CD4-positive, alpha-beta T cell treated with Interferon alpha-2 for 1 hour (primary cell): ENCODE data around the gene CEP170B.
"Not testable (repeated sequence)": the region's sequence is repeated elsewhere in the genome, so short reads cannot be mapped to it uniquely, and the experiment has no call there.

Experiments used
- DNase-seq, 2 donors: peaks; one replicate each; pipeline ENCODE4 v3.0.0-alpha.2; 2020 to 2022

CEP170B gene

GRCh38 chr14:104879983-104880565, 15.0 kb downstream of the CEP170B start:
- no peak for DNase-seq

- no peak for DNase-seq
These were observed 15.6 kb downstream of the CEP170B start for GRCh38 chr14:104880584-104881210.

DNA sequence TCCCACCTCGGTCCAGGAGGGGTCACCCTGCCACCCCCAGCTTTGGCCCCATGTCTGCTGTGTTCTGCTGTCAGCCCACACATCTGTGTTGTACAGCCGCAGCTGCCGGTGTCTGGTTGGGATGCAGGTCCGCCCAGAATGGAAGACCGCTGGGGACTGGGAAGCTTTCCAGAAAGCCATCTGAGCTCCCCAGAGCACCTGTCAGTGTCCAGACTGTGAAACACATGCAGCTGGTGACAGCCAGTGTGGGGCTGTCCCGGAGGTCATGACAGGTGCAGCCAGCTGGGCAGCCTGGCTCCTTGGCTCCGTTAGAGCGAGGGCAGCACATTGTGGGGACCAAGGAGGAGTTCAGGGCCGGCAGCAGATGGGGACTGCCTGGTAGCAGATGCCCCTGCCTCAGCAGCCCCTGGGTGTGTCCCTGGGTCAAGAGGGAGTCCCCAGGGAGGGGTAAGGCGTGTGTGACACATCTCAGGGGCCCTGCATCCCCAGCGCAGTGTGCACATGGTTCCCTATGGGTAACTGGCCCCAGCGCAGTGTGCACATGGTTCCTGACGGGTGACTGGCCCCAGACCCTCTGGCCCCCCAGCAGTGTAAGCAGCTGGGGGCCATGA, 16.4 kb downstream of the CEP170B start:
- DNase-seq: no peak

DNA sequence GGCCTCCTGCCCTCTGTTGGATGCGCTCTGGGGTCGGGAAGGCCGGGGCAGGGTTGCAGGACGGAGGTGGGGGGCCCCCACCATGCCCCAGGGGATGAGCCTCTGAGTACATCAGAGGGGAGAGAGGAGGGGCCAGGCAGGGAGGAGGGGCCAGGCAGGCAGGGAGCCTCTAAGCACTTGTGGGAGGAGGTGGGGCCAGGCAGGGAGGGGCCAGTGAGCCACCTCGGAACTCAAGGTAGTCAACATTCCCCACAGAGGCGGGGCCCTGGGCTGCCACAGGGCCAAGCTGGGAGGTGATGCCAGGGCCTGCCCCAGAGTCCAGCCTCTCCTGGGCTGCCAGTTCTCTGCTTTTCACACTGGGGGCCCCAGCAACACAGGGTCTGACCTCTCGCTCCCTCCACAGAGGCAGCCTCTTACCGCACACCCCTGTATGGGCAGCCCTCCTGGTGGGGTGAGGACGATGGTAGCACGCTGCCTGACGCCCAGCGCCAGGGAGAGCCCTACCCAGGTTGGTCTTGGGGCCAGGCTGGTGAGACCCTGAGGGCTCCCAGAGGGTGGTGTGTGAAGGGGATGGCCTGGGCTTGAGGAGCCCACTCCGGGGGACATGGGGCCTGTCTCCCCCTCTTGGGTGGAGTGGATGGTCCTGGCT, 17.4 kb downstream of the CEP170B start:
- DNase-seq: no peak

GRCh38 chr14:104882991-104883660, 18.1 kb downstream of the CEP170B start:
- DNase-seq: no peak

DNA sequence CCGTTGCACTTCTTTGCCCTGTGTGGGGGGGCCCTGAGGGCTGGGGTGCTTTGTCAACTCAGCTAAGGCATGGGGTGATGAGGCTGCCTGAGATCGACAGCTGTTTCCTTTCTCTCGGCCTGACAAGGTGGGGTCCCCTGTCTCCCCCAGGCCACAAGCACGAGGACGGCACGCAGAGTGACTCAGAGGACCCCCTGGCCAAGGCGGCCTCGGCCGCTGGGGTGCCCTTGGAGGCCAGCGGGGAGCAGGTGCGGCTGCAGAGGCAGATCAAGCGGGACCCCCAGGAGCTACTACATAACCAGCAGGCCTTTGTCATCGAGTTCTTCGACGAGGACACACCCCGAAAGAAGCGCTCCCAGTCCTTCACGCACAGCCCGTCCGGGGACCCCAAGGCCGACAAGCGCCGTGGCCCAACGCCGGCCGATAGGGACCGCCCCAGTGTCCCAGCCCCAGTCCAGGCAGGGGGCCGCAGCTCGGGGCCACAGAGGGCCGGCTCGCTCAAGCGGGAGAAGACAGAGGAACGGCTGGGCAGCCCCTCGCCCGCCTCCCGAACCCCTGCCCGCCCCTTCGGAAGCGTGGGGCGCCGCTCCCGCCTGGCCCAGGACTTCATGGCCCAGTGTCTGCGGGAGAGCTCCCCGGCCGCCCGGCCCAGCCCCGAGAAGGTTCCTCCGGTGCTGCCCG, 18.8 kb downstream of the CEP170B start:
- DNase-seq: no peak

DNA sequence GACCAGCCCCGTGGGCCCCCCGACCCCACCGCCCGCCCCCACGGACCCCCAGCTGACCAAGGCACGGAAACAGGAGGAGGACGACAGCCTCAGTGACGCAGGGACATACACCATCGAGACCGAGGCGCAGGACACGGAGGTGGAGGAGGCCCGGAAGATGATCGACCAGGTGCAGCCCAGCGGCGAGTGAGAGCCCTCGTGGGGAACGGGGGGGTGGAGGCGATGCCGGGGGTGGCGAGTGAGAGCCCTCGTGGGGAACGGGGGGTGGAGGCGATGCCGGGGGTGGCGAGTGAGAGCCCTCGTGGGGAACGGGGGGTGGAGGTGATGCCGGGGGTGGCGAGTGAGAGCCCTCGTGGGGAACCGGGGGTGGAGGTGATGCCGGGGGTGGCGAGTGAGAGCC, 19.3 kb downstream of the CEP170B start:
- DNase-seq: not testable (repeated sequence)

GRCh38 chr14:104885031-104885972, 20.2 kb downstream of the CEP170B start:
- DNase-seq: no peak

DNA sequence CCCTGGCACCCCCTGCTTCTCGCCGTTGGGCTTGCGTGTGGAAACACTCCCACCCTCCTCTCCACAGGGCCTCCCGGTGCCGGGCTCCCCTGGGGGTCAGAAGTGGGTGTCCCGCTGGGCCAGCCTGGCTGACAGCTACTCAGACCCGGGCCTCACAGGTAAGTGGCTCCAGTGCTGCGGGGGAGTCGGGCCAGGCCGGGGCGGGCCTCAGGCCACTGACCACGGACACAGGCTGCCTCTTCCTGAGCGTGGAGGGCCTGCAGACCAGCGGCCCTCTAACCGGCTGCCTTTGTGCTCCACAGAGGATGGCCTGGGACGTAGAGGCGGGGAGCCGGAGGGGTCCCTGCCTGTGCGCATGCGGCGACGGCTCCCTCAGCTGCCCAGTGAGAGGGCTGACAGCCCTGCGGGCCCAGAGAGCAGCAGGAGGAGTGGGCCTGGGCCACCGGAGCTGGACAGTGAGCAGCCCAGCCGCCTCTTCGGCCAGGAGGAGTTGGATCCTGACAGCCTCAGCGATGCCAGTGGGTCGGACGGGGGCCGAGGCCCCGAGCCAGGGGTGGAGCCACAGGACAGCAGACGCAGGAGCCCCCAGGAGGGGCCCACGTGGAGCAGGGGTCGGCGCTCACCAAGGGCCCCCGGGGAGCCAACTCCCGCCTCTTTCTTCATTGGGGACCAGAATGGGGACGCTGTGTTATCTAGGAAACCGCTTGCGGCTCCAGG, 21.1 kb downstream of the CEP170B start:
- DNase-seq: no peak

DNA sequence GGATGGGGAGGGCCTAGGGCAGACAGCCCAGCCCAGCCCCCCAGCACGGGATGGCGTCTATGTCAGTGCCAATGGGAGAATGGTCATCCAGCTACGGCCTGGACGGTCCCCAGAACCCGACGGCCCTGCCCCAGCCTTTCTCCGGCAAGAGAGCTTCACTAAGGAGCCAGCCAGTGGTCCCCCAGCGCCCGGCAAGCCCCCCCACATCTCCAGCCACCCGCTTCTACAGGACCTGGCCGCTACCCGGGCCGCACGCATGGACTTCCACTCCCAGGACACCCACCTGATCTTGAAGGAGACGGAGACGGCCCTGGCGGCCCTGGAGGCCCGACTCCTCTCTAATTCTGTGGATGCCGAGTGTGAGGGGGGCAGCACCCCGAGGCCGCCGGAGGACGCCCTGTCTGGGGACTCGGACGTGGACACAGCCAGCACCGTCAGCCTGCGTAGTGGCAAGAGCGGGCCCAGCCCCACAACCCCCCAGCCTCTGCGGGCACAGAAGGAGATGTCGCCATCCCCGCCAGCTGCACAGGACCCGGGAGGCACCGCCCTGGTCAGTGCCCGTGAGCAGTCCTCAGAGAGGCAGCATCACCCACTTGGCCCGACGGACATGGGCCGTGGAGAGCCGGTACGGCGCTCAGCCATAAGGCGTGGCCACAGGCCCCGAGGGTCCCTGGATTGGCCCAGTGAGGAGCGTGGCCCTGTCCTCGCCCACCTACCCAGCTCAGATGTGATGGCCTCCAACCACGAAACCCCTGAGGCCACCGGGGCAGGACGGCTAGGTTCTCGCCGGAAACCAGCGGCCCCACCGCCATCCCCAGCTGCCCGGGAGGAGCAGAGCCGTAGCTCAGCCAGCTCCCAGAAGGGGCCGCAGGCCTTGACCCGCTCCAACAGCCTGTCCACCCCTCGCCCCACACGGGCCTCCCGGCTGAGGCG, 21.9 kb downstream of the CEP170B start:
- DNase-seq: no peak

DNA sequence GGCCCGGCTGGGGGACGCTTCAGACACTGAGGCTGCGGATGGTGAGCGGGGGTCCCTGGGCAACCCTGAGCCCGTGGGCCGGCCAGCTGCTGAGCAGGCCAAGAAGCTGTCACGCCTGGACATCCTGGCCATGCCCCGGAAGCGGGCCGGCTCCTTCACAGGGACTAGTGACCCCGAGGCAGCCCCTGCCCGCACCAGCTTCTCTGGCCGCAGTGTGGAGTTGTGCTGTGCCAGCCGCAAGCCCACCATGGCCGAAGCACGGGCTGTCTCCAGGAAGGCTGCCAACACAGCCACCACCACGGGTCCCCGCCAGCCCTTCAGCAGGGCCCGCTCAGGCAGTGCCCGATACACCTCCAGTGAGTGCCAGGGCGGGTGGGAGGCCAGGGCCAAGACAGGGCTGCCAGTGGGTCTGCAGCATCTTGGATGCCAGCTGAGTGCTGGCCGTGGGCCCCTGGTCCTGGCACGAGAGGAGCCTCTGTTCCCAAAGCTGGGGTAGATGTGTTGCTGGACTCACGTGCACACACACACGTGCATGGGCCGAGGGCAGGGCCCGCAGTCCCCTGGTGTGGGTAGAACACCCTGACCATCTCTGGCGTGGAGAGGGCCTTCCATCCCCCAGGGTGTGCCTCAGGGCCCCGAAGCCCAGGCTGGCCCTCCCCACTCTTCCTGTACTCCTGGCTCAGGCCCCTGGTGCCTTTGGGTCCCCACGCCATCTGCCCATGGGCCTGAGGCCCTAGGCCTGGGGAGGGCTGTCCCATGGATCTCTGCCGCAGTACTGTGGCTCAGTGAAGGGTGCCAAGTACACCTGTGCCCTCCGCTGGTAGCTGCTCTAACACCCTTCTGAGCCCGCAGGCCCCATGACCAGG, 22.8 kb downstream of the CEP170B start:
- DNase-seq: no peak

DNA sequence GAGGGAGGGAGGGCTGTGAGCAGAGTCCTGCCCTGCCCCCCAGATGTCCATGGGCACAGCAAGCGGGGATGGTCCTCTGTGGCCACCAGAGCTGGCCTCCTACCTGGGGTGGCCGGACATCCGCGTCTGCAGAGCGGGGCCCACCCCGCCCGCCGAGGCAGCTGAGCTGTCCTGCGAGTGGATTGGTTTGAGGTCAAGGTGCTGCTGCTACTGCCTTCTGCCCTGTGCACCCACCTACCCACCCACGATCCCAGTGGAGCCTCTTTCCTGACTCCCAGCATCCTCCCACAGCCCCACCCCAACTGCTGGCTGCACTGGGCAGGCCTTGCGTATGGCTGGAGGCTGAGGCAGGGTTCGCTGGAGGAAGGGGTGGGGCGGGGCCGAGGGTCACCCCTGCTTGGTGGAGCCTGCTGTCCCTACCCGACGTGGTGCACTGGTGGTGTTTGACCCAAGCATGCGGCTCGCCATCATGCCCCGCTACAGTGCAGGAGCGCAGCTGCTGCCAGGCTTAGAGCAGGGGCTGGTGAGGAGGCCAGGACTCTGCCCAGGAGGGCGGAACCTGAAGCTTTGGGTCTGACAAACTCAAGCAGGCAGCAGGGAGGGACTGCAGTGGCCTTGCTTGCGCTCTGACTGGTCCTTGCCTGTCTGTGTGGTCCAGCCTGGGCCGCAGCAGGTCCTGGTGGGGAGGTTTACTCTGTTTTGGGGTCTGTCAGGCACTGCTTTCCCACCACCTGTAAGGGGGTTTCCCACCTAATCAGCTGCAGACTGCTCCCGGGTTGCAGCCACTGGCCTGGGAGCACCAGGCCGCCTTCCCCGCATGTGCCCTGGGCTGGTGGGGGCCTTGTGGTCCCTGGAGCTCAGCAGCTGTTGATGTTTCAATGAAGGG, 23.7 kb downstream of the CEP170B start:
- no peak for DNase-seq

DNA sequence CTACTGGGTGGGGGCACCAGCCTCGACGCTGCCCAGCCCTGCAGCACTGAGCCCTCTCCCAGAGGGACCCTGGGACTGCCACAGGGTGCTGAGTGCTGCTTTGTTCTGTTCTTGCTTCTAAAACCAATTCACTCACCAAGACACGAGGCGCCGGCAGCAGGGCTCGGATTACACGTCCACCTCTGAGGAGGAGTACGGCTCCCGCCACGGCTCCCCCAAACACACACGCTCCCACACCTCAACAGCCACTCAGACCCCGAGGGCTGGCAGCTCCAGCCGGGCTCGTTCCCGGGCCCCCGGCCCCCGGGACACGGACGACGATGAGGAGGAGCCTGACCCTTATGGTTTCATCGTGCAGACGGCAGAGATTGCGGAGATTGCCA, 24.3 kb downstream of the CEP170B start:
- DNase-seq: no peak

- not testable (repeated sequence) for DNase-seq
These were observed 25.2 kb downstream of the CEP170B start for GRCh38 chr14:104890292-104890691.

- no peak for DNase-seq
These were observed 26.1 kb downstream of the CEP170B start for GRCh38 chr14:104891121-104891551.

GRCh38 chr14:104891664-104892530, 26.8 kb downstream of the CEP170B start:
- DNase-seq: no peak
